ENCODE results near the gene ELP5.

Gene ELP5

DNA sequence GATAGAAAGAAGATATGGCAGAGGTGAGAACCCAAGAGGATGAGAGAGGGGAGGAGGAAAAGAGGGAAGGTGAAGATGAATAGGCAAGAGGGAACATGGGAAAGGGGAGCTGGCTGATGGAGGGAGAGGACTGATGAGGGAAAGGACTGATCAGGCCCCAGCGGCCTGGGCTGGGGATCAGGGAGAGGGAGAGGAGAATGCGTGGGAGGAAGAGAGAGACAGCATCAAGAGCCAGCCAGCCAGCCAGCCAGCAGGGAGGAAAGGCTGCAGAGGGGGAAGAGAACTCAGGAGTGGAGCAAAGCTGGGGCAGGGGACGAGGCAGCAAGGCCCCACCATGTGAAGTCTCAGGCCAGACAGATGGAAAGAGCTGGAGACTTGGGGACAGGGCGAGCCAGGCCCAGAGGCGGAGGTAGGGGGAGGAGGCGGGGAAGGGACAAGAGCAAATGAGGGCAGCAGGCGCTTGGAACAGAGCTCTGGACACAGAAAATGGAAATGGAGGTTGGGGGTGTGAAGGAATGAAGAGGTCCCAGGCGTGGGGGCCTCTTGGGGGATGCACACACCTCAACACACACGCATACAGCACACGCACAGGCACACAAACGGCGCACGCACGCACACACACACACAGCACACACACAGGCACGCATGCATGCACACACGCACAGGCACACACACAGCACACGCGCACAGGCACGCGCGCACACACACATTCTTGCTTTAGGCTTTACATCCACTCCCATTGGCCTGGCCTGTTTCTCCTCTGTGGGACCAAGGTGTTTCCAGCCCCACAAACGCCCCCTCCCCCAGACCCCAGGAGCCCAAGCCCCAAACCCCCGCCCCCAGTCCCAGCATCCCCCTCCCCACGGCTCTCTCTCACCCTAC lies 44.7 kb upstream of the ELP5 start (continued):
- TF ChIP-seq ZXDB (tag by site-specific recombination; IDR thresholded peaks at IDR 0.05) (no peak), ZNF558 (tag by site-specific recombination; IDR thresholded peaks at IDR 0.05) (no peak), MYNN (tag by site-specific recombination; IDR thresholded peaks at IDR 0.05; ENCODE audit: borderline replicate concordance) (no peak), ZNF223 (tag by site-specific recombination; IDR thresholded peaks at IDR 0.05) (0 out of 2 replicates have a peak, but pooled peaks have one; percentile 8), ZNF707 (tag by site-specific recombination; IDR thresholded peaks at IDR 0.05) (no peak), ZNF426 (tag by site-specific recombination; IDR thresholded peaks at IDR 0.05) (no peak), ZNF292 (tag by site-specific recombination; IDR thresholded peaks at IDR 0.05; ENCODE audit: borderline replicate concordance, low read depth) (no peak), ZNF626 (tag by site-specific recombination; IDR thresholded peaks at IDR 0.05) (no peak)
- TF ChIP-seq, protein P1, sequence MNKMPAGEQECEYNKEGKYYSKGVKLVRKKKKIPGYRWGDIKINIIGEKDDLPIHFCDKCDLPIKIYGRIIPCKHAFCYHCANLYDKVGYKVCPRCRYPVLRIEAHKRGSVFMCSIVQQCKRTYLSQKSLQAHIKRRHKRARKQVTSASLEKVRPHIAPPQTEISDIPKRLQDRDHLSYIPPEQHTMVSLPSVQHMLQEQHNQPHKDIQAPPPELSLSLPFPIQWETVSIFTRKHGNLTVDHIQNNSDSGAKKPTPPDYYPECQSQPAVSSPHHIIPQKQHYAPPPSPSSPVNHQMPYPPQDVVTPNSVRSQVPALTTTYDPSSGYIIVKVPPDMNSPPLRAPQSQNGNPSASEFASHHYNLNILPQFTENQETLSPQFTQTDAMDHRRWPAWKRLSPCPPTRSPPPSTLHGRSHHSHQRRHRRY (tag by site-specific recombination; IDR thresholded peaks at IDR 0.05), result no peak

DNA sequence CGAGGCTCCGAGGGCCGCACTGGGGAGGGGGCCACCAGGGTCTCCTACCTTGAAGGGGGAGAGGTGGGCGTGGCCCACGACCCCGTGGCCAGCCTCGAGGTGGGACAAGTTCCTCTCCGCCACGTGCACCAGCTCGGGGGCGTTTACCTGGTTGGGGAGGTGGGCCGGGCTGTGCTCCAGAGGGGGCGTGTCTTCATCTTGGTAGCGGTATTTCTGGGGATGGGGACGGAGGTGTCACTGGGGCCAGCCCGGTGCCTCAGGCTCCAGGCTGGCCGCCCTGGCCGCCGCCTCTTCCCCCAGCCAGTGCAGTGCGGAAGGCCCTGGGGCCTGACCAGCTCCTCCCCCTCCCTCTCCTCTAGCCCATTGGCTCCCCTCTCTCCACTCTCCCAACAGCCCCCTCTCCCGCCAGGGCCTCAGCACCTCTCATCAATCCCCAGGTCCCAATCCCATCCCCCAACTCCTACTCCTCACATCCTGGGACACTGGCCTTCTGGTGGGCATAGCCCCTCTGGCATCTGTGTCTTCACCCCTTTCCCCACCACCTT lies 43.9 kb upstream of the ELP5 start:
- POLR2A ChIA-PET, result interaction anchor here (0.6 to 0.9 kb wide), 2 partner anchors 13 to 140 kb away, joined by 3 to 5 read pairs; no protein-coding TSS in a partner anchor
- Histone ChIP-seq H3K4me1 (ENCODE audit: control insufficient read depth, insufficient read depth, low read length) (peaks cover 3% of the 10 kb centered on the region; the same call in 1 of the 2 replicates), H3K4me3 (ENCODE audit: low read depth, low read length) (no peak overlapping the region), H3K27ac (ENCODE audit: extremely low read depth, low read depth, low read length) (no peak overlapping the region), H3K36me3 (ENCODE audit: control insufficient read depth in 2 of 2, insufficient read depth in 1 of 2, low read length in 2 of 2) (peaks cover 0 to 13% of the 10 kb centered on the region in 2 experiments; a peak in 1 of 3 replicates), H3K9me3 (ENCODE audit: control insufficient read depth, insufficient read depth, low read depth, low read length) (no peaks in the 10 kb centered on the region)
- 0 out of 2 replicates have a peak, but pooled peaks have one; percentile 51 for TF ChIP-seq ZBTB7A (tag by site-specific recombination; IDR thresholded peaks at IDR 0.05; ENCODE audit: low read depth)
- TF ChIP-seq, protein P2, sequence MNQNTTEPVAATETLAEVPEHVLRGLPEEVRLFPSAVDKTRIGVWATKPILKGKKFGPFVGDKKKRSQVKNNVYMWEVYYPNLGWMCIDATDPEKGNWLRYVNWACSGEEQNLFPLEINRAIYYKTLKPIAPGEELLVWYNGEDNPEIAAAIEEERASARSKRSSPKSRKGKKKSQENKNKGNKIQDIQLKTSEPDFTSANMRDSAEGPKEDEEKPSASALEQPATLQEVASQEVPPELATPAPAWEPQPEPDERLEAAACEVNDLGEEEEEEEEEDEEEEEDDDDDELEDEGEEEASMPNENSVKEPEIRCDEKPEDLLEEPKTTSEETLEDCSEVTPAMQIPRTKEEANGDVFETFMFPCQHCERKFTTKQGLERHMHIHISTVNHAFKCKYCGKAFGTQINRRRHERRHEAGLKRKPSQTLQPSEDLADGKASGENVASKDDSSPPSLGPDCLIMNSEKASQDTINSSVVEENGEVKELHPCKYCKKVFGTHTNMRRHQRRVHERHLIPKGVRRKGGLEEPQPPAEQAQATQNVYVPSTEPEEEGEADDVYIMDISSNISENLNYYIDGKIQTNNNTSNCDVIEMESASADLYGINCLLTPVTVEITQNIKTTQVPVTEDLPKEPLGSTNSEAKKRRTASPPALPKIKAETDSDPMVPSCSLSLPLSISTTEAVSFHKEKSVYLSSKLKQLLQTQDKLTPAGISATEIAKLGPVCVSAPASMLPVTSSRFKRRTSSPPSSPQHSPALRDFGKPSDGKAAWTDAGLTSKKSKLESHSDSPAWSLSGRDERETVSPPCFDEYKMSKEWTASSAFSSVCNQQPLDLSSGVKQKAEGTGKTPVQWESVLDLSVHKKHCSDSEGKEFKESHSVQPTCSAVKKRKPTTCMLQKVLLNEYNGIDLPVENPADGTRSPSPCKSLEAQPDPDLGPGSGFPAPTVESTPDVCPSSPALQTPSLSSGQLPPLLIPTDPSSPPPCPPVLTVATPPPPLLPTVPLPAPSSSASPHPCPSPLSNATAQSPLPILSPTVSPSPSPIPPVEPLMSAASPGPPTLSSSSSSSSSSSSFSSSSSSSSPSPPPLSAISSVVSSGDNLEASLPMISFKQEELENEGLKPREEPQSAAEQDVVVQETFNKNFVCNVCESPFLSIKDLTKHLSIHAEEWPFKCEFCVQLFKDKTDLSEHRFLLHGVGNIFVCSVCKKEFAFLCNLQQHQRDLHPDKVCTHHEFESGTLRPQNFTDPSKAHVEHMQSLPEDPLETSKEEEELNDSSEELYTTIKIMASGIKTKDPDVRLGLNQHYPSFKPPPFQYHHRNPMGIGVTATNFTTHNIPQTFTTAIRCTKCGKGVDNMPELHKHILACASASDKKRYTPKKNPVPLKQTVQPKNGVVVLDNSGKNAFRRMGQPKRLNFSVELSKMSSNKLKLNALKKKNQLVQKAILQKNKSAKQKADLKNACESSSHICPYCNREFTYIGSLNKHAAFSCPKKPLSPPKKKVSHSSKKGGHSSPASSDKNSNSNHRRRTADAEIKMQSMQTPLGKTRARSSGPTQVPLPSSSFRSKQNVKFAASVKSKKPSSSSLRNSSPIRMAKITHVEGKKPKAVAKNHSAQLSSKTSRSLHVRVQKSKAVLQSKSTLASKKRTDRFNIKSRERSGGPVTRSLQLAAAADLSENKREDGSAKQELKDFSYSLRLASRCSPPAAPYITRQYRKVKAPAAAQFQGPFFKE (tag by site-specific recombination; IDR thresholded peaks at IDR 0.05; ENCODE audit: borderline replicate concordance), result no peak
- TF ChIP-seq KLF9 (tag by site-specific recombination; IDR thresholded peaks at IDR 0.05; ENCODE audit: low read depth), result peak; percentile 55; the same call in 1 of the 2 replicates
- TF ChIP-seq ZNF747 (tag by site-specific recombination; IDR thresholded peaks at IDR 0.05), result no peak
- CTCF ChIA-PET, result interaction anchor here (2.0 kb wide), 1 partner anchor 31 kb away, joined by 8 read pairs; no protein-coding TSS in a partner anchor
